Subcutaneous abdominal adipose tissue (tissue), 5 donors: ENCODE data around the gene NPNT.

Experiments used
- H3K27ac ChIP-seq: one replicate; pipeline ENCODE4 v1.7.0; 2013; ENCODE audit warnings: low read depth, mild to moderate bottlenecking, inconsistent platforms, low read length, moderate library complexity
- H3K27me3 ChIP-seq, 5 donors: one replicate each; pipeline ENCODE4 v1.7.0; 2013; ENCODE audit warnings: low read length in 5 of 5, inconsistent platforms in 1 of 5; ENCODE audit not compliant: control insufficient read depth in 5 of 5, insufficient read depth in 4 of 5
- H3K36me3 ChIP-seq, 5 donors: one replicate each; pipeline ENCODE4 v1.7.0; 2013; ENCODE audit warnings: low read length in 5 of 5; ENCODE audit not compliant: control insufficient read depth in 5 of 5, insufficient read depth in 5 of 5
- H3K4me1 ChIP-seq, 5 donors: one replicate each; pipeline ENCODE4 v1.7.0; 2013; ENCODE audit warnings: low read length in 5 of 5, mild to moderate bottlenecking in 3 of 5, moderate library complexity in 1 of 5; ENCODE audit not compliant: control insufficient read depth in 5 of 5, insufficient read depth in 5 of 5
- H3K4me3 ChIP-seq, 5 donors: one replicate each; pipeline ENCODE4 v1.7.0; 2013; ENCODE audit warnings: low read length in 5 of 5, low read depth in 1 of 5
- H3K9ac ChIP-seq, 5 donors: one replicate each; pipeline ENCODE4 v1.7.0; 2013; ENCODE audit warnings: low read length in 5 of 5, mild to moderate bottlenecking in 4 of 5, moderate library complexity in 3 of 5
- H3K9me3 ChIP-seq, 5 donors: one replicate each; pipeline ENCODE4 v1.7.0; 2013; ENCODE audit warnings: low read length in 5 of 5; ENCODE audit not compliant: control insufficient read depth in 5 of 5
- donor health status: healthy.
- donor health status: healthy.
- donor health status: healthy.
- donor health status: healthy.
- donor health status: healthy.

NPNT gene

GRCh38 chr4:105911426-105911825 is 16.2 kb downstream of the NPNT start:
- no peaks in the 10 kb centered on the region for H3K4me1 ChIP-seq
- no peaks in the 10 kb centered on the region for H3K9me3 ChIP-seq
- H3K27ac ChIP-seq, result no peak overlapping the region
- no peak overlapping the region for H3K9ac ChIP-seq
- H3K4me3 ChIP-seq, result no peak overlapping the region
- H3K27me3 ChIP-seq, result no peaks in the 10 kb centered on the region
- no peaks in the 10 kb centered on the region for H3K36me3 ChIP-seq

DNA sequence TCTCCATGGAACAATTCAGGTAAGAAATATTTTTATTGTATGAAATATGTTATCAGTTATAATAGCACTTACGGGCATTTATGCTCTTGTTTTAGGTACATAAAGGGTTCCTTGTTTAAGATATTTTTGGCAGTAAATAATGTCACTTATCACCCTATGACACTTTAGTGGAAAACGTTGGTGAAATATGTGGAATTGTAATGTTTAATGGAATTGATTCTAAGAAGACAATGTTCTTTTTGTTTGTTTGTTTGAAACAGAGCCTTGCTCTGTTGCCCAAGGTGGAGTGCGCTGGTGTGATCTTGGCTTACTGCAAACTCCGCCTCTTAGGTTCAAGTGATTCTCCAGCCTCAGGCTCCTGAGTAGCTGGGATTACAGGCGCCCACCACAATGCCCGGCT is 17.4 kb downstream of the NPNT start:
- Histone ChIP-seq H3K27ac (no peak overlapping the region), H3K4me3 (no peak overlapping the region), H3K9ac (no peak overlapping the region), H3K36me3 (no peaks in the 10 kb centered on the region), H3K27me3 (no peaks in the 10 kb centered on the region), H3K4me1 (no peaks in the 10 kb centered on the region), H3K9me3 (no peaks in the 10 kb centered on the region)

DNA sequence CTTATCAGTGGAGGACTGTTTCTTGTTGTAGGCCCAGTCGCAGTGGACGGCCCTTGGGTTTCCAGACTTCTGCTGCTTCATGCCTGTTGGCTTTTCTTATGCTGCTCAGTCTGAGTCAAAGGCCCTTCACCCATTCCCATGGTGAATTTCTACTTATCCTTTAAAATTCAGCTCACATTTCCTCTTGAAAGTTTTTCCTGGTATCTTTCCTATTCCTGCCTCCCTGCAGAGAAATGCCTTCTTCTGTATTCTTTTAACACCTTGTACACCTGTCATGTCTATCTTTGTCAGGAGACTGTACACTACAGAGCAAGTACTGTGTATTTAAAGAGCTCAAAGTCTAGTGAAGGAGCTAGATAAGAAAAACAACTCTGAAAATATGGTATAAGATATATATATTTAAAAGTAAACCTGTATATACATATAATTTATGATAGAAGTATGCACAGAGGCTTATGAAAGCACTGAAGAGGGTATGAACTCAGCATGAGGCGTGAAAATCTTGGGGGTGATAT is 22.0 kb downstream of the NPNT start:
- Histone ChIP-seq H3K4me1 (no peaks in the 10 kb centered on the region), H3K4me3 (no peak overlapping the region), H3K27me3 (no peaks in the 10 kb centered on the region), H3K9me3 (no peaks in the 10 kb centered on the region), H3K36me3 (no peaks in the 10 kb centered on the region), H3K9ac (no peak overlapping the region), H3K27ac (no peak overlapping the region)

DNA sequence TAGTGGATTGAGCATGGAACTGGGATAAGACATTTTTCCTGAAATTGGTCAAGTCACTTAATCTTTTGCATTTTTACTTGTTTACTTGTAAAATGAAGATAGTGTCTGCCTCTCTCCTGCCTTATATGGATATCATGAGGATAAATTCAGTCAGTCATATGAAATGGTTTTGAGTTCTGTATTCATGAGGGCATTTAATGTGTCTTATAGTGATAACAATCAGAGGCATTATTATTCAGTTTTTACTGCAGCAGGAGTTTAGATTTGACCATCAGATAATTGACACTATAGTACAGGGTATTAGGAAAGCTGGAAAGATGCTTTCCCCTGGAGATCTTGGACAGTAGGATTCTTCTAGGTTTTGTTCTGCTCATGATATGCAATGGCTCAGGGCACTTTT is 26.0 kb downstream of the NPNT start:
- Histone ChIP-seq H3K27me3 (no peaks in the 10 kb centered on the region), H3K36me3 (no peaks in the 10 kb centered on the region), H3K9ac (no peak overlapping the region), H3K9me3 (no peaks in the 10 kb centered on the region), H3K27ac (no peak overlapping the region), H3K4me3 (no peak overlapping the region), H3K4me1 (no peaks in the 10 kb centered on the region)

- Histone ChIP-seq H3K4me3 (no peak overlapping the region), H3K9ac (no peak overlapping the region), H3K36me3 (no peaks in the 10 kb centered on the region), H3K27me3 (no peaks in the 10 kb centered on the region), H3K27ac (no peak overlapping the region), H3K9me3 (no peaks in the 10 kb centered on the region), H3K4me1 (no peaks in the 10 kb centered on the region)
Measured at GRCh38 chr4:105923497-105924238, 28.4 kb downstream of the NPNT start.

DNA sequence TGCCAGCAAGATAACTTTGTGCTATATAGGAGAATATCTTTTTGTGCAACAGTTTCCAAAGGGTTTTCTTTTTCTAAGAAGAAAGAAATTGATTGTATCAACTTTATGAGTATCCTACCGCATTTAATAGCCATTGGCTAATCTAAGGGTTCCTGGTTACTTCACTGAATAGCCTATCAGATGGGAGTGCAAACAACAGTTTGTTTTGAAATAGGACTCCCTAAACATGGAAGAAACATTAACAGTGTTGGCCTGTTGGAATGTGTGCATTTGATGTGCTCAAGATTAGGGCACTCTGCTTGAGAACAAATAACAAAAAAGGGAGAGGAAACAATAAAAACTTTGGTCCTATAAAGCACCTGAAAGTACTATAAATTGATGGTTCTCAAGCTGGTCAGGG is 29.1 kb downstream of the NPNT start:
- H3K27me3 ChIP-seq, result no peaks in the 10 kb centered on the region
- H3K4me1 ChIP-seq, result no peaks in the 10 kb centered on the region
- H3K27ac ChIP-seq, result no peak overlapping the region
- H3K9me3 ChIP-seq, result no peaks in the 10 kb centered on the region
- no peaks in the 10 kb centered on the region for H3K36me3 ChIP-seq
- H3K4me3 ChIP-seq, result no peak overlapping the region
- H3K9ac ChIP-seq, result no peak overlapping the region

- Histone ChIP-seq H3K27ac (no peak overlapping the region), H3K36me3 (no peaks in the 10 kb centered on the region), H3K4me3 (no peak overlapping the region), H3K27me3 (no peaks in the 10 kb centered on the region), H3K9me3 (no peaks in the 10 kb centered on the region), H3K4me1 (no peaks in the 10 kb centered on the region), H3K9ac (no peak overlapping the region)
Measured at GRCh38 chr4:105930698-105931097, 35.4 kb downstream of the NPNT start.

- no peak overlapping the region for H3K27ac ChIP-seq
- no peak overlapping the region for H3K4me3 ChIP-seq
- no peak overlapping the region for H3K9ac ChIP-seq
- H3K36me3 ChIP-seq, result no peaks in the 10 kb centered on the region
- H3K9me3 ChIP-seq, result no peaks in the 10 kb centered on the region
- H3K27me3 ChIP-seq, result no peaks in the 10 kb centered on the region
- peaks cover 0 to 5% (median under 1%) of the 10 kb centered on the region in 5 donors for H3K4me1 ChIP-seq
Measured at GRCh38 chr4:105933083-105933482, 37.8 kb downstream of the NPNT start.

DNA sequence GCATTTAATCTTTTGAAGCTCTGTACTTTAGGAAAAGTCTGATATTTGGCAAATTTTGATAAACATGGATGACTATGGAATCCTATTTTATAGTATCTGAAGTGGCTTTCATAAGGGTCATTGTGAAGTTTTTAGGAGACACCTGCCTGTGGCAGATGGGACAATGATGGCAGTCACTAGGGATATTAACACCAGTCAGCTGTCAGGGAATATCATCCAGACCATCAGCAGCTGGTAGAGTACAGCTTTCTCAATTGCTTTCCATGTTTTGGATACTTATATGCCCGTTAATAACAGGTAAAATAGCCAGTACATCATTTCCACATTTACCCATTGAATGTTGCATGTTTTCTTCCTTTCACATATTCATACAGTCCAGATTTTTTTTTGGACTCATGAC is 39.1 kb downstream of the NPNT start:
- peaks cover 0 to 6% (median 3%) of the 10 kb centered on the region in 5 donors for H3K4me1 ChIP-seq
- H3K9ac ChIP-seq, result no peak overlapping the region
- no peaks in the 10 kb centered on the region for H3K27me3 ChIP-seq
- no peaks in the 10 kb centered on the region for H3K36me3 ChIP-seq
- H3K4me3 ChIP-seq, result no peak overlapping the region
- H3K9me3 ChIP-seq, result no peaks in the 10 kb centered on the region
- no peak overlapping the region for H3K27ac ChIP-seq

- Histone ChIP-seq H3K36me3 (no peaks in the 10 kb centered on the region), H3K4me1 (peaks cover 0 to 6% (median 3%) of the 10 kb centered on the region in 5 donors)
Measured at GRCh38 chr4:105936901-105937300, 41.6 kb downstream of the NPNT start.

More at GRCh38 chr4:105936901-105937300, 41.6 kb downstream of the NPNT start:
- Histone ChIP-seq H3K9me3 (no peaks in the 10 kb centered on the region), H3K27me3 (no peaks in the 10 kb centered on the region), H3K4me3 (no peak overlapping the region), H3K9ac (no peak overlapping the region), H3K27ac (no peak overlapping the region)
